Measurements from ENCODE around the gene A4GALT. TPM values are rescaled to one million over a fixed set of nuclear protein-coding genes. Genes with fewer than 3 reads are reported as not detected.

The A4GALT gene
- total and polyA plus RNA-seq, 2 donors (not counting 1 experiment from before 2014, with no cell fraction given) = 0.09 to 6.1 TPM

DNA sequence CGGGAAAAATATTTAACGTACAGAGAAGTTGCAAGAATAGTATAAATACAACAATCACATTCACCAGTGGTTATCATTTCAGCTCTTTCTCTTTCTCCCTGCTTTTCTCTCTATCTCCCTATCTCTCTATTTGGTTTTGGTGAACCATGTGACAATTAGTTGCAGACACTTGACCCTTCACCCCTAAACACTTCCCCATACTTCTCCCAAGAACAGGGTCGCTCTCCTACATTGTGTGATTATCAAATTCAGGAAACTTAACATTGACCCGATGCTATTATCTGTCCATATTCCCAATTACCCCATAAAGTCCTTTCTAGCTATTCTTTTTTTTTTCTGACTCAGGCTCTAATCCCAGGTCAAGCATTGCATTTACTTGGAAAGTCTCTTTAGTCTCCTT lies 66.7 kb downstream of the A4GALT start:
- Histone ChIP-seq H3K4me3 (ENCODE audit: control extremely low read depth in 1 of 5, extremely low read depth in 1 of 5, insufficient read depth in 1 of 5, low read depth in 2 of 5, low read length in 4 of 5) (no peak overlapping the region), H3K27me3 (replicated peaks in 1 of 4; ENCODE audit: control extremely low read depth in 1 of 4, control insufficient read depth in 3 of 4, insufficient read depth in 4 of 4, low read length in 3 of 4) (no peaks in the 10 kb centered on the region), H2AFZ (ENCODE audit: insufficient read depth, low read depth, low read length, poor library complexity, severe bottlenecking) (no peak overlapping the region), H3K27ac (ENCODE audit: low read length in 2 of 2) (no peak overlapping the region), H3K9me3 (ENCODE audit: control extremely low read depth in 1 of 3, control insufficient read depth in 2 of 3, insufficient read depth in 1 of 3, low read length in 2 of 3) (no peaks in the 10 kb centered on the region), H3K79me2 (ENCODE audit: control insufficient read depth, insufficient read depth, low read length) (peaks cover 22% of the 10 kb centered on the region), H3K9ac (ENCODE audit: low read length) (no peak overlapping the region), H3K4me2 (replicated peaks; ENCODE audit: low read depth, low read length, poor library complexity, severe bottlenecking) (no peak overlapping the region), H3K4me1 (ENCODE audit: control insufficient read depth in 2 of 2, insufficient read depth in 2 of 2, low read length in 2 of 2) (peaks cover 35 to 56% of the 10 kb centered on the region in 2 donors), H4K20me1 (ENCODE audit: control insufficient read depth, insufficient read depth, low read length, poor library complexity, severe bottlenecking) (no peaks in the 10 kb centered on the region), H3K36me3 (replicated peaks in 1 of 2; ENCODE audit: control extremely low read depth in 1 of 2, control insufficient read depth in 1 of 2, extremely low read depth in 1 of 2, insufficient read depth in 2 of 2, low read length in 1 of 2) (no peaks in the 10 kb centered on the region)
- ChIA-PET CTCF (interaction anchor here (1.0 to 2.3 kb wide), 5 partner anchors 9 to 214 kb away, joined by 3 to 15 read pairs (median 3); no protein-coding TSS in a partner anchor), POLR2A (interaction anchor here (0.5 kb wide), 1 partner anchor 12 kb away, joined by 4 read pairs; no protein-coding TSS in a partner anchor)
- TF ChIP-seq EZH2 (IDR thresholded peaks at IDR 0.05; ENCODE audit: borderline replicate concordance, insufficient read depth, low read depth, low read length, poor library complexity, severe bottlenecking) = no peak
- TF ChIP-seq, protein P1, sequence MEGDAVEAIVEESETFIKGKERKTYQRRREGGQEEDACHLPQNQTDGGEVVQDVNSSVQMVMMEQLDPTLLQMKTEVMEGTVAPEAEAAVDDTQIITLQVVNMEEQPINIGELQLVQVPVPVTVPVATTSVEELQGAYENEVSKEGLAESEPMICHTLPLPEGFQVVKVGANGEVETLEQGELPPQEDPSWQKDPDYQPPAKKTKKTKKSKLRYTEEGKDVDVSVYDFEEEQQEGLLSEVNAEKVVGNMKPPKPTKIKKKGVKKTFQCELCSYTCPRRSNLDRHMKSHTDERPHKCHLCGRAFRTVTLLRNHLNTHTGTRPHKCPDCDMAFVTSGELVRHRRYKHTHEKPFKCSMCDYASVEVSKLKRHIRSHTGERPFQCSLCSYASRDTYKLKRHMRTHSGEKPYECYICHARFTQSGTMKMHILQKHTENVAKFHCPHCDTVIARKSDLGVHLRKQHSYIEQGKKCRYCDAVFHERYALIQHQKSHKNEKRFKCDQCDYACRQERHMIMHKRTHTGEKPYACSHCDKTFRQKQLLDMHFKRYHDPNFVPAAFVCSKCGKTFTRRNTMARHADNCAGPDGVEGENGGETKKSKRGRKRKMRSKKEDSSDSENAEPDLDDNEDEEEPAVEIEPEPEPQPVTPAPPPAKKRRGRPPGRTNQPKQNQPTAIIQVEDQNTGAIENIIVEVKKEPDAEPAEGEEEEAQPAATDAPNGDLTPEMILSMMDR (IDR thresholded peaks at IDR 0.05) = no peak
- no peak for DNase-seq
- Mint-ChIP-seq H3K9me3 (ENCODE audit: insufficient read depth) (no peaks in the 10 kb centered on the region), H3K27me3 (no peaks in the 10 kb centered on the region), H3K4me3 (no peak overlapping the region), H3K4me1 (peaks cover 38% of the 10 kb centered on the region), H3K27ac (no peak overlapping the region)
- intact Hi-C loops (cut with micrococcal nuclease) = no loop called here
- no peak for ATAC-seq (ENCODE audit: low read depth)
- 100% methylated on average over 2 of the region's 4 CpGs for WGBS (ENCODE audit: insufficient coverage)

DNA sequence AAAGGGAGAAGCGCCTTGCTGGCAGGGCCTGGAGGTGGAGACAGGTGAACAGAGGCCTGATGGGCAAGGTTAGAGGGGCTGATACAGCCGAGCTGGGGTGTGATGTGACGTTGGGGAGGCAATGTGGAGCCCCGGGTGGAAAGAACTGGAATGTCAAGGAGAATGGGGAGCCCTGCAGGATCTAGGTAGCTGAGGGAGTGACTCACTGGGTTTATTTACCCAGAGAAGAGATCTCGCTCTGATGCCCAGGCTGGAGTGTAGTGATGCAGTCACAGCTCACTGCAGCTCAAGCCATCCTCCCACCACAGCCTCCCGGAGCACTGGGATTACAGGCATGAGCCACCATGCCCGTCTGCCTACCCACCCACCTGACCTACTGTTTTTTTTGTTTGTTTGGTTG lies 69.5 kb downstream of the A4GALT start:
- TF ChIP-seq, protein P1 (IDR thresholded peaks at IDR 0.05) = no peak
- no peak for TF ChIP-seq EZH2 (IDR thresholded peaks at IDR 0.05; ENCODE audit: borderline replicate concordance, insufficient read depth, low read depth, low read length, poor library complexity, severe bottlenecking)
- no peak for DNase-seq
- Histone ChIP-seq H3K79me2 (ENCODE audit: control insufficient read depth, insufficient read depth, low read length) (peaks cover 51% of the 10 kb centered on the region), H3K36me3 (replicated peaks in 1 of 2; ENCODE audit: control extremely low read depth in 1 of 2, control insufficient read depth in 1 of 2, extremely low read depth in 1 of 2, insufficient read depth in 2 of 2, low read length in 1 of 2) (no peaks in the 10 kb centered on the region), H4K20me1 (ENCODE audit: control insufficient read depth, insufficient read depth, low read length, poor library complexity, severe bottlenecking) (peaks cover 27% of the 10 kb centered on the region), H3K9me3 (ENCODE audit: control extremely low read depth in 1 of 3, control insufficient read depth in 2 of 3, insufficient read depth in 1 of 3, low read length in 2 of 3) (no peaks in the 10 kb centered on the region), H3K9ac (ENCODE audit: low read length) (no peak overlapping the region), H2AFZ (ENCODE audit: insufficient read depth, low read depth, low read length, poor library complexity, severe bottlenecking) (no peak overlapping the region), H3K27ac (ENCODE audit: low read length in 2 of 2) (no peak overlapping the region), H3K4me3 (ENCODE audit: control extremely low read depth in 1 of 5, extremely low read depth in 1 of 5, insufficient read depth in 1 of 5, low read depth in 2 of 5, low read length in 4 of 5) (no peak overlapping the region), H3K4me2 (replicated peaks; ENCODE audit: low read depth, low read length, poor library complexity, severe bottlenecking) (no peak overlapping the region), H3K27me3 (replicated peaks in 1 of 4; ENCODE audit: control extremely low read depth in 1 of 4, control insufficient read depth in 3 of 4, insufficient read depth in 4 of 4, low read length in 3 of 4) (no peaks in the 10 kb centered on the region), H3K4me1 (ENCODE audit: control insufficient read depth in 2 of 2, insufficient read depth in 2 of 2, low read length in 2 of 2) (peaks cover 45 to 59% of the 10 kb centered on the region in 2 donors)
- Mint-ChIP-seq H3K27me3 (no peaks in the 10 kb centered on the region), H3K27ac (peak overlapping the region; percentile 65), H3K4me1 (peaks cover 52% of the 10 kb centered on the region), H3K9me3 (ENCODE audit: insufficient read depth) (no peaks in the 10 kb centered on the region), H3K4me3 (peak overlapping the region; percentile 66)
- no peak for ATAC-seq (ENCODE audit: low read depth)
- intact Hi-C loops (cut with micrococcal nuclease) = no loop called here
- ChIA-PET POLR2A (interaction anchor here (0.7 kb wide), 1 partner anchor 37 kb away, joined by 3 read pairs; the partner anchor contains the start of gene POLDIP3), CTCF (interaction anchor here (2.2 kb wide), 1 partner anchor 30 kb away, joined by 7 read pairs; no protein-coding TSS in a partner anchor)
- WGBS (ENCODE audit: insufficient coverage) = 95% methylated on average over 5 of the region's 7 CpGs
